ENCODE results near the gene SLC35D3. TPM values are rescaled to one million over a fixed set of nuclear protein-coding genes. Genes with fewer than 3 reads are reported as not detected.
A peak's percentile ranks its signal among the peaks of the same experiment; 100 is the strongest.
"Not testable (repeated sequence)": the region's sequence is repeated elsewhere in the genome, so short reads cannot be mapped to it uniquely, and the experiment has no call there.

The SLC35D3 gene
- polyA plus RNA-seq, 10 donors, result 0.05 to 0.22 (median 0.17) TPM; not detected in 6

GRCh38 chr6:136964398-136964797 is 42.3 kb downstream of the SLC35D3 start:
- no peak for DNase-seq

GRCh38 chr6:136967876-136968752 is 46.0 kb downstream of the SLC35D3 start:
- peak; percentile 50 to 71 (median 65) for DNase-seq

- peak in 1 of 3 donors; percentile 21 for DNase-seq
Observed at GRCh38 chr6:136968837-136969236, 46.7 kb downstream of the SLC35D3 start.

GRCh38 chr6:136969433-136969832 is 47.3 kb downstream of the SLC35D3 start:
- DNase-seq, result no peak

GRCh38 chr6:136969930-136970329 is 47.8 kb downstream of the SLC35D3 start:
- DNase-seq, result no peak

GRCh38 chr6:136971609-136972008 is 49.5 kb downstream of the SLC35D3 start:
- DNase-seq, result no peak

- not testable (repeated sequence) for DNase-seq
Observed at GRCh38 chr6:136973781-136974180, 51.7 kb downstream of the SLC35D3 start.

Other genes with a start within 250 kb of the SLC35D3 start
- 1 to 10 TPM; 1.9 to 4.3 (median 2.5) TPM for gene MAP3K5, start 129.8 kb upstream of the SLC35D3 start, polyA plus RNA-seq (ENCODE audit: insufficient read length in 10 of 10)
- gene PEX7, start 99.7 kb upstream of the SLC35D3 start, polyA plus RNA-seq (ENCODE audit: insufficient read length in 10 of 10), result 10 to 100 TPM in 1 of 10 donors, 1 to 10 TPM in 9; 5.7 to 10.0 (median 8.1) TPM
- 10 to 100 TPM; 23.1 to 40.7 (median 27.9) TPM for gene IL20RA, start 122.7 kb downstream of the SLC35D3 start, polyA plus RNA-seq (ENCODE audit: insufficient read length in 10 of 10)